ENCODE data around the gene CABLES2.

The CABLES2 gene

GRCh38 chr20:62403331-62403730 lies 3.8 kb downstream of the CABLES2 start:
- no peak for DNase-seq

GRCh38 chr20:62402456-62403150 lies 4.5 kb downstream of the CABLES2 start:
- no peak for DNase-seq

GRCh38 chr20:62401331-62401779 lies 5.7 kb downstream of the CABLES2 start:
- no peak for DNase-seq

DNA sequence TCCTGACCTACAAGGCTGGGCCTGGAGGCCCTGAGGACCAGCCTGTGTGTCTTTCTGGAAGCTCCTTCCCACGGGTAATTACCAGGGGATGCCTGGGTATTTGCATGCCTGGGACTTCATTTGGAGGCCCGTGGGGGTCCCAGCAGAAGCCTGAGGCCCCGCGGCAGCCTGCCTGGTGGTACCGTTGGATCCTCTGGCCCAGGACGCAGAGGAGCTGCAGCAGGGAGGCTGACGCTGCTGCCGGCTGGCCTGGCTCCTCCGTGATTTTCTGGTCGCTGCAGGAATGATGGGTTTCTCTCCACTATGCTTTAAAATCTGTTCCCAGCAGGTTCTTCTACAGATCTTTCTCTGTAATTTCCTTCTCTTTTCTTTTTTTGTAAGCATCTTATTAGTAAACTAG lies 6.5 kb downstream of the CABLES2 start:
- no peak for DNase-seq

DNA sequence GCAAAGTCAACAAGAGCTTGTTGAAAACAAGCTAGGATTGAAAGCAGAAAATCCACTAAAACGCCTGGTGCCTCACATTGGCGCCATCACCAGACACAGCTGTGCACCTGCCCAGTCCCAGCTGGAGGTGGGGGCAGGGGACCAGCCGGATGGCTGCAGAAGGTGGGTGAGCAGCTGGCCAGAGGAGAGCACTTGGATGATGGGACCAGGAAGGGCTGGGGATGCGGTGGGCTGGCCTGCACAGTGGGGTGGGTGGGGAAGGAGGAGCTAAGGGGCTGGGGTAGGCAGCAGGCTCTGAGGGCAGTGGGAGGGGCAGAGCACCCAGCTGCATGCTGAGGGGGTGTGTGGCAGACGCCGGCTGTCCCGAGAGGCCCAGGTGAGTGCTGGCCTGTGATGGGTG lies 7.1 kb downstream of the CABLES2 start:
- DNase-seq: no peak

DNA sequence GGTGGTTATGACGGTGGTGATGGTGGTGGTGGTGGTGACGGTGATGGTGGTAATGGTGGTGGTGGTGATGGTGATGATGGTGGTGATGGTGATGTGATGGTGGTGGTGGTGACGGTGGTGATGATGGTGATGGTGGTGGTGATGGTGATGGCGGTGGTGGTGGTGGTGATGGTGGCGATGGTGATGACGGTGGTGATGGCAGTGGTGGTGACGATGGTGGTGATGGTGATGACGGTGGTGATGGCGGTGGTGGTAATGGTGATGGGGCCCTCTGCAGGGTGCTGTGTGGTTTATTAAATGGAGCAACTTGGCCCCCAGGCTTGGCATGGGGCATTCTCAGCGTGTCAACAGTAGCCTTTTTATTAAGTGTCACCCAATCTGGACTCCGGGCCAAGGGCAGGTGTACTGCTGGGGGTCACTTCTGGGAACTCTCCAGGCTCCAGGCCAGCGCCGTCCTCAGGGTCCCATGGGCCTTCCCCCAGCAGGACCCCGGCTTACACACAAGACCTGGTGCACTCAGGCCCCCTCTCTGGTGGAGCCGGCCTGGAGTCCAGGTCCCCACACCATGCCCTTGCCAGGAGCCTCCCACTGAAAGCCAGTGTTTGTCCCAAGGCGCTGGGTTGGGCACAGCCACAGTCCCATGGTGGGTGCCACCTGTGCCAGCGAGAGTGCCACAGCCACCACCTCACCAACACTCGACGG lies 8.8 kb downstream of the CABLES2 start:
- no peak for DNase-seq

DNA sequence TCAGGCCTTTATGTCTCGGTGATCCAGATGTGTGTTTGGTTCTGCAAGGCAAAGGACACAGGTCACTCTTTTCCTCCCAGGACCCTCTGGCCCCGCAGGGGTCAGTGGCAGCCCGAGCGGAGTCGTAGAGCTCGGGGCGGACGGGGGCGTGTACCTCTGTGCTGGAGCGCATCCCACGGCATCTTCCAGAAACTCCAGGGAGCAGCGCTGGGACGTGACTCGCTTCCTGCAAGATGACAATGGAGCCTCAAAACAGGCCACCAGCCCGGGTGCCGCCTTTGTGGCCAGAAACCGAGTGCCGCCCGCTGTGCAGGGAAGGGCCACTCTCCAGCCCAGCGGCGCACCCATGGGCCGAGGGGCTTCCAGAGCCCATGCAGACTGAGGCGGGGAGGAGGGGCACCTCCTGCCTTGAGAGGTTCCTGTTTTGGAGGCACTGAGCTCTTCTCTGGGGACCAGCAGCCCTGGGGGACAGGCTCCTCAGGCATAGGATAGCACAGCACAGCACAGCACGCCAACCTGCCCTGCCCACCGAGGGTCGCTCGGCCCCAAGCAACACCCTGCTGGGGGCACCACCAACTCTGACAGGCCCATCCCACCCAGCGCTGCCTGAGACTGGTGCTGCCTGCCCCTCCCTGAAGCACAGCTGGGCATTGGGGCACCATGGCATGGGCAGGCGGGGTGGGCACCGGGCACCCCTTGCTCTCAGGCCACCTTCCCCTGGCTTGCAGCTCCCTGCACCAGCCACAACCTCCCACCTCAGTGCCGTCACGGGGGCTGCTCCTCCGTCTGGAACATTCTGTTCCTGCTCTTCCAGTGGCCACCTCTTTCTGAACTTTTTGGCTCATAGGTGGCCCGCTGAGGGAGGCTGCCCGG lies 10.5 kb downstream of the CABLES2 start:
- no peak for DNase-seq

DNA sequence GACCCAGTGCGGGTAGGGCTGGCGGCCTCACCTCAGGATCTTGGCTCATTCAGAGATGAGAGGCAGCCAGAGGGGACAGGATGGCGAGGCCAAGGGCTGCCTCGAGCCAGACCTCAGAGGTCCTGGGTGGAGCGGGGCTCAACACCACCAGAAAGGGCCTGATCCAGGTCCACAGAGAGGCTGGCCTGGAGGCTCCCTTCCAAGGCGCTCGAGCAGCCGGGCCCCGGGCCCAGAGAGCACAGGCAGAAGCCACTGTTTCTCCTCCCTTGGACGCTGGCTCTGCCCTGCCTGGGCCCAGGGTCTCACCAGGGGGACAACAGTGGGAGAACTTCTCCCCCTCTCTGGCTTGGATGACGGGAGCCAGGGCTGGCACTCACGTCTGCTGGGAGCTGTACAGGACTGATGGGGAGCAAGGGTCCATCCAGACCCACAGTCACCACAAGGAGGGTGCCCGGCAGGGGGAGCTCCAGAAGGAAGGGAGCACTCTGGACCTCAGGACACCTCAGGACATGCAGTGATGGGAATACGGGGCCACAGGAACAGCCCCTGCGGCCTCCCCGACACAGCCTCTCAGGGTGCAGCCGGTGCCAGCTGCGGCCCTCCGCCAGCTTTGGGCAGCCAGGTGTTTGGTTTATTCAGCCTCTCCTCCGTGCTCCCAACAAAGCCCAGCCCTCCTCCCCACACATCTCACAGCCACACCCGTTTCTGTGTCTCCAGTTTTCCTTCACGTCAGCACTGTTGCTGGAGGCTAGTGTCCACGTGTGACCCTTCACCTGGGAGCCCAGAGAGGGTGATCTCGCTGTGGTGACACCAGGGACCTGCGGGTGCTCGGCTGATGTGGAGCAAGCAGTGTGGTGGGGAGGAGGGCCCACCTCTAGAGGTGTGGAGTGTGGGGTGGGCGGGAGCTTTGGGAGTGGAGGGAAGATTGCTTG lies 11.5 kb downstream of the CABLES2 start:
- no peak for DNase-seq

DNA sequence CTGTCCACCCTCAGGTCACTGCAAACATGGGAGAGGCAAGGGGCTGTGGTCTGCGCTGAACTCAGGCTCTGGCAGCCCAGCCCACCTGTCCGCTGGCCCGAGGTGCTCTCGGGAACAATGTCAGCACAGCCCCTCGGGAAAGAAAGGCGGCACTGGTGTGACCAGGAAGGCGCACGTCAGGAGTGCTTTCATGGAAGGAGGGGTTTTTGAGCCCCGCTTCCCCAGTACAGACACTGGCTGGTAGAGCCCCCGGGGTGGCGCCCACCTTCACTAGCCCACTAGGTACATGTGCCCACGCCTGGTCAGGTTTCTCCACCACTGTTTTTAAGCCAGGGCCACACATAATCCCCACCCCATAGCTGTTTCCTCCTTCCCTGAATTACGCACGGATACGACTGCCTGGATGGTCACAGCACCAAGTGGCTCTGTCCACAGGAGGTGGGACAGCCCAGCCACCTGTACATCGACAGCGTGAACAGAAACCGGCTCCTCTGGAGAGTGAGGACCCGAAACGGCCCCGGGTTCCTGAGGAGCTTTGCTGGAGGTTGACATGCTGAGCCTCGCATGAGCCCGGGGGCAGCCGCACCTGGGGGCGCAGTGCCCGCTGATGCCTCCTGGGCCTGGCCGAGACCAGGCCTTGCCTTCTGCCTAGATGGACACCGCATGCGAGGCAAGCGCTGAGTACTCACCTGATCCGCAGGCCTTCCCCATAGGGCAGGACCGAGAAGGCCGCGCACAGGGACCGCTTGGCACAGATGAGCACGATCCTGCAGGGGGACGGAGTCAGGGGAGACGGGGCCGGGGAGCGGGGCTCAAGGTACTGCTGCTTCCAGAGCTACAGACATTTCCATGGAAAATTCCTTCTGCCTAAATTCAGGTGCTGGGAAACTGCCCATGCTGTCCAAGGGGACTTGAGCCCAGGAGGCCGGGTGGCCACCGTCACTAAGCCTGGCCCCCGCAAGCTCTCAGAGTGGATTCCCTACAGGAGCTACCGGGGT lies 12.5 kb downstream of the CABLES2 start:
- no peak for DNase-seq

DNA sequence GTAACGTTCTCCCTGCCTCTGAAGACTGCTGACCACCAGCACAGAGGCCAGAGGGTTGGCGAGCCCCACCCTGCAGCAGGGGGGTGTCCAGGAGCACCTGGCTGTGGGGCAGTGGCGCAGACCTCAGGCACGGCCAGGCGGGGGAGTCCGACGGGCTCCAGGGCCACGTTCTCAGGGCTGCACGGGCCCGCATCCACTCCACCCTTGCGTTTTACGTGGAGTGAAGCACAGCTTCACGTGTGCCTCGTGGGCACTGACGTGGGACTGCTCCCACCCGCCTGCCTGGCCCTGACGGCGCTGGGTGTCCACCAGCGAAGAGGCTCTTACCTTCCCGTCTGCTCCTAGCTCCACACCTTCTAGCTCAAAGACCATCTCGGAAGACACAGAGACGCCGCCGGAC lies 13.3 kb downstream of the CABLES2 start:
- DNase-seq: no peak

DNA sequence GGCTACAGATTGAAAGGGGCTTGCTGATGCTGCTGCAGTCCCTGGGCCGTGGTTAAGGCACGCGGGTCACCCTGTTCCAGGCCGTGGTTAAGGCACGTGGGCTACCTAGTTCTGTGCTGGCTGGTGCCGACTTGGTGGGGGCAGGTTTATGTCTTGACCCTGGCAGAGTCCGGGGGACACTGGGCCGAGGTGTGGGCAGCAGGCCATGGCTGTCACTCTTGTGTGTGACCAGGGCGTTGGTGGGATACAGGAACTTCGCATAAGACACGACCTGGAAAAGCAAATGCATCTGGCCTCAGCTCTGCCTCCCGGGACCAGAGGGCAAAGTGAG lies 13.8 kb downstream of the CABLES2 start:
- DNase-seq: no peak

DNA sequence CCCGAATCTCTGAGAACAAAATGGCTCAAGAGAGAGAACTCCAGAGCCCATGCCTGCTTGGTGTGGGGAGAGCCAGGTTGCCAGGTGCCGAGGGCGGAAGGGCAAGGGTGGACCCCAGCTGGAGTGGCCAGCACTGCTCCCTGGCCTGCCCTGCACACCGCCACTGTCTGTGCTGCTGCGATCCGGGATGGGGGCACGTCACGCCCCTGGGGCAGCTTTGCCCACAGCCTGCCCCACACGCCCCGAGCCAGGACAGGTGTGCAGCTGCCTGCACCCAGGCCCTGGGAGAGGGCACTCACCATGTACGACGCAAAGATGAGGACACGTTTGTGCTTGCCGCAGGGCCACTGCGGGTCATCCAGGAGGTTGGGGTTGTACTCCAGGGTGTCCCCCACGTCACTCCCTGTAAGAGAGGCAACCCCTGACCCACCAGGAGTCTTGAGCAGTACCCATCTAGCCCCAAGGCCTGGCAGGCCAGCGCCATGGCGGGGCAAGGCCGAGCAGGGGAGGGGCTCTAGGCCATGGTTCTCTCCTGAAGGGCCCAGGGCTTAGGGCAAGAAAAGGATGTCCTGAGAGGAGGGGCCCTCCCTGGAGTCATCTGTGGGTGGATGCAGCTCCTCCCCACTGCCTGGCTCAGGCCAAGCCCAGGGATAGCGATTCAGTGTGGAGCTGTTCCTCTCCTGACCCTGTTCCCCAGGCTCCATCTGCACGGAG lies 14.3 kb downstream of the CABLES2 start:
- no peak for DNase-seq

DNA sequence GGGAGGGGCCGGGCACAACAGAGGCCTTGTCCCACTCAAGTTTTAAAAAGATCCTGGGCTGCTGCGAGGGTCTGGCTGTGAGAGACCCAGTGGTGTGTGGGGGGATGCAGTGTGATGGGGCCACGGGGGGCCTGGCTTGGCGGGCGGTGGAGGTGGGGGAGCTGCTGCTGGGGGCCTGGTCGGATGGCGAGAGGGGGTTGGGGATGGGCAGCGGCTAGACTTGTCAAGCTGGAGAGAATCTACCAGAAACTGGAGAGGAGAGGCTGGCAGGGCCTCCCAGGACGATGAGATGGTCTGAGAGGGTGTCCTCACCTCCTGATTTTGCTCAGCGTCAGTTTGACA lies 15.0 kb downstream of the CABLES2 start:
- DNase-seq: no peak

DNA sequence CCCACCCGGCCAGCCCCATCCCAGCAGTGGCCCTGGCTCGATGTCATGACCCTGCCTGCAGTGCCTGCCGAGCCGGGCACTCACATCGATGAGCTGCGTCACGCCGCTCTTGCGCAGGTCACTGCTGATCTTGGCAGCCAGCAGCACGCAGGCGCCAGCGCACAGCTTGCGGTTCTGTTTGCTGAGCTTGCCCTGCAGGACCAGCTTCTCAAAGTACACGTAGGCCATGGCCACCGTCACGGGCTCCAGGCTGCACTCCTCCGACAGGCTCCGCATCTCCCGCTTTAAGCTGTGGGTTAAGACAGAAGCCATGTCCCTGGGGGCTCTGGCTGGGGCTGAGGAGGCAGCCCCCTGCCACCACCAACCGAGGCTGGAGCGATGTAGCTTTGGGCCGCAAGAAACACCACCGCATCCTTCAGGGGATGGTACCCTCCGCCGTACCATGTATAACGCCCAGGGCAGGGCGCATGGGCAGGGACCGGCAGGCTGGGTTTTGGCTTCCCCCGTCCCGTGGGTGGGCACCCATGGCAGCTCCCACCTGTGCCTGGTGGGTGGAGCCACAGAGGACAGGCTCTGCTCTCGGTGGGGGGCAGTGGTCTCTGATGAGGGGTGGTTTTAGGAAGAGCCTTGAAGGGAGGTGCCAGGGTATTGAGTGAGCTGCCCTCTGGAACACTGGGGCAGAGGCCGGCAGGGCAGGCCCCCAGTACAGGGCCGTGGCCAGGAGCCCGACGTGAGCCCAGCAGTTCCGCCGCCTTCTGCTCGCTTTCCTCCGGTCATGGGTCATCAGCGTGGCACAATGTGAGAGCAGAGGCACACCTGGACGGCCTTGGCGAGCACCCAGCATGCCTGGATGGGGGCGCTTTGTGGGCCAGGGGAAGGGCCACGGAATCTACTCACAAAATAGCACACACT lies 15.7 kb downstream of the CABLES2 start:
- DNase-seq: no peak

DNA sequence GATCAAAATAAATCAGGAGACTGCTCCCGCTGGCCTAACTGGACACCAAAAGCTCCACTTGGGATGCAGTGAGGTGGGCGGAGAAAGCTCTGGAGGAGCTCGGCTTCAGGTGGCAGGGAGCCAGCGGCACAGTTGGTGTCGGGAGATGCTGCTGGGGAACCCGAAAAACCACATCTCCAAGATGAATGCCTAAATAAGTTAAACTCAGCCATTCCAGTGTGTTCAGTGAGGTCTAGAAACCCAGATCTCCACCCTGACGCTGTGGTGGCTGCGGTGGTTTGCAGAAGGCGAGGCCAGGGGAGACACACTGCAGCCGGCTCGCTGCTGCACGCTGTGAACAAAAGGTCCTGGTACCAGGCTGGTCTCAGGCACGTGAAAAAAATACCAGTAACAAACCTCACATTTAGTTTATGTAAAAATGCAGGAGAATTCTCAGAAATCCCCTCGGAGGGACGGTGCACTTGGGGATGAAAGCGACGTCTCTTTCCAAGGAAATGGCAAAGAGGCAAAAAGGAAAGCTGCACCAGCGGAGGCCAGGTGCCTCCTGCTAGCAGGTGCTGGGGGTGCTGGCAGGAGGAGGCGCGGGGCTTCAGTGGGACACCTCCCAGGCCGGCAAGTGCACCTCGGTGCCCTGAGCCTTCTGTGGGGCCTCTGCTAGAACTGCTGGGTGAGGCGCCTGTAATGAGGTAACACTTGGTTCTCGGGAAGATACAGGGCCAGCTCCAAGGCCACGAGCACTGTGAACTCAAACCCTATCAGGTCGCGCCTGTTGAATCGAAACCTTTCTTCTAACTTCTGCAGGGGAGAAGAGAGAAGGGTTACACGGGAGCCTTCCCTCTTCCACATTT lies 16.5 kb downstream of the CABLES2 start:
- DNase-seq: no peak

- no peak for DNase-seq
Measured at GRCh38 chr20:62389601-62390087, 17.4 kb downstream of the CABLES2 start.

DNA sequence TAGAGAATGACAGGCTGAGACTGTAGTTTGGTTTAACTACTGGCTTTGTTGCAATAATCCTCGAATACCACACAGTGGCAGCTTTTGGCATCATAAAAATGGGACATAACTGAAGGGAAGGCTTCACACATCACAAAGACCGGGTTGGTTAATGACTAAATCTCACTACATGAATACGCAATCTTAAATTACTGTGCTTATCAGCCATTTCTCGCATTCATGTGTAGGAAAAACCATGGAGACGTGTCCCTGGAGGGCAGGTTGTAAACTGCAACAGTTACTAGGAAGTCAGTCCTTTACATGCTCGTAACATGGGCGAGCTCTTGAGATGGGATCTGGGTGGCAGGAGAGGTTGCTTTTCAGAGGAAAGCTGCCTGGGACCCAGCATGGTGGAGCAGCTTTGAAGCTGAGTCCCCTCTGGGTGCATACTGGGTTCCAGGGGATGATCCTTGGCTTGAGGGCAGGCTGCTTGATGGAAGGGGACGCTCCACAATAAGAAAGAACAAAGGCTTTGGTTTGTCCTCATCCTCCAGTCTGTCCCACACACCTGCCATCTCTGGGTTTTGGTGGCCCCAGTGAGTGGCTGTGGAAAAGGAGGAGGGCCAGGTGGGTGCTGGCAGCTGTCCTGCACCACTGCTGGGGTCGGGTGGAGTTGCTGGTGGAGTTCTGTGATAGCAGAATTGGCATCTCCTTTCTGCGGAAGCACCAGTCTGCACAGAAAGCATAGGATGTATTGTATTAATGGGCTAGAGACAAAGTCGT lies 18.1 kb downstream of the CABLES2 start:
- DNase-seq: no peak

All from activated CD4-positive, alpha-beta T cell treated with anti-CD3 and anti-CD28 coated beads, Interleukin-2, amount 50 U/mL, for 16 hours (primary cell).